Amniotic stem cell (primary cell): Measurements from ENCODE around the gene PRR20B.
"Not testable (repeated sequence)": the region's sequence is repeated elsewhere in the genome, so short reads cannot be mapped to it uniquely, and the experiment has no call there.

Source experiments
- DNase-seq: peaks from one replicate; lab custom pipeline; 2025; lab: John Stamatoyannopoulos, UW

The PRR20B gene

GRCh38 chr13:57147188-57147587, at the start of gene PRR20B:
PRR20B (plus strand) TSS chr13:57147488; CDS start chr13:57147875, 387 bp downstream.
- DNase-seq = not testable (repeated sequence)

- no peak for DNase-seq
Observed at GRCh38 chr13:57114945-57115344, 32.3 kb upstream of the PRR20B start.

- no peak for DNase-seq
Observed at GRCh38 chr13:57123681-57124080, 23.6 kb upstream of the PRR20B start.

GRCh38 chr13:57128909-57129308, 18.4 kb upstream of the PRR20B start:
- no peak for DNase-seq

- DNase-seq = no peak
Observed at GRCh38 chr13:57136093-57136492, 11.2 kb upstream of the PRR20B start.

GRCh38 chr13:57137585-57137984, 9.7 kb upstream of the PRR20B start:
- no peak for DNase-seq

GRCh38 chr13:57138988-57139387, 8.3 kb upstream of the PRR20B start:
- DNase-seq = no peak

GRCh38 chr13:57139781-57140180, 7.5 kb upstream of the PRR20B start:
- not testable (repeated sequence) for DNase-seq

GRCh38 chr13:57140235-57140968, 6.9 kb upstream of the PRR20B start, which contains the start of gene PRR20A:
PRR20A (plus strand) TSS chr13:57140918; CDS start chr13:57141305, 387 bp downstream.
- DNase-seq = not testable (repeated sequence)

- not testable (repeated sequence) for DNase-seq
Observed at GRCh38 chr13:57148106-57148505, 818 bp downstream of the PRR20B start.

GRCh38 chr13:57153761-57154160, 6.5 kb downstream of the PRR20B start, which contains the start of gene PRR20C:
PRR20C (plus strand) TSS chr13:57154061; CDS start chr13:57154448, 387 bp downstream.
- not testable (repeated sequence) for DNase-seq

GRCh38 chr13:57160332-57160731, 13.0 kb downstream of the PRR20B start, which contains the start of gene PRR20D:
PRR20D (plus strand) TSS chr13:57160632; CDS start chr13:57161019, 387 bp downstream.
- DNase-seq = not testable (repeated sequence)

GRCh38 chr13:57166897-57167296, 19.6 kb downstream of the PRR20B start, which contains the start of gene PRR20E:
PRR20E (plus strand) TSS chr13:57167197; CDS start chr13:57167584, 387 bp downstream.
- DNase-seq = not testable (repeated sequence)

- DNase-seq = no peak
Observed at GRCh38 chr13:57191667-57192066, 44.4 kb downstream of the PRR20B start.
